Neuron (in vitro differentiated cells): ENCODE measurements around the gene GSTM3.
"Not testable (repeated sequence)": the region's sequence is repeated elsewhere in the genome, so short reads cannot be mapped to it uniquely, and the experiment has no call there.

ENCODE experiments used
- H2AFZ ChIP-seq: one replicate; pipeline ENCODE4 v1.6.1; 2013; ENCODE audit warnings: low read depth, mild to moderate bottlenecking, inconsistent platforms, low read length, moderate library complexity
- H3K27me3 ChIP-seq: one replicate; pipeline ENCODE4 v1.6.1; 2013; ENCODE audit warnings: low read length; ENCODE audit not compliant: insufficient read depth
- H3K36me3 ChIP-seq: one replicate; pipeline ENCODE4 v1.6.1; 2013; ENCODE audit warnings: low read length; ENCODE audit not compliant: insufficient read depth
- H3K4me1 ChIP-seq: one replicate; pipeline ENCODE4 v1.6.1; 2013; ENCODE audit warnings: low read length; ENCODE audit not compliant: insufficient read depth
- H3K4me3 ChIP-seq: 2 replicates; pipeline ENCODE4 v1.5.1; 2013; ENCODE audit warnings: mild to moderate bottlenecking, low read length, moderate library complexity
- H3K9me3 ChIP-seq: one replicate; pipeline ENCODE4 v1.6.1; 2013; ENCODE audit warnings: low read length

Gene GSTM3

DNA sequence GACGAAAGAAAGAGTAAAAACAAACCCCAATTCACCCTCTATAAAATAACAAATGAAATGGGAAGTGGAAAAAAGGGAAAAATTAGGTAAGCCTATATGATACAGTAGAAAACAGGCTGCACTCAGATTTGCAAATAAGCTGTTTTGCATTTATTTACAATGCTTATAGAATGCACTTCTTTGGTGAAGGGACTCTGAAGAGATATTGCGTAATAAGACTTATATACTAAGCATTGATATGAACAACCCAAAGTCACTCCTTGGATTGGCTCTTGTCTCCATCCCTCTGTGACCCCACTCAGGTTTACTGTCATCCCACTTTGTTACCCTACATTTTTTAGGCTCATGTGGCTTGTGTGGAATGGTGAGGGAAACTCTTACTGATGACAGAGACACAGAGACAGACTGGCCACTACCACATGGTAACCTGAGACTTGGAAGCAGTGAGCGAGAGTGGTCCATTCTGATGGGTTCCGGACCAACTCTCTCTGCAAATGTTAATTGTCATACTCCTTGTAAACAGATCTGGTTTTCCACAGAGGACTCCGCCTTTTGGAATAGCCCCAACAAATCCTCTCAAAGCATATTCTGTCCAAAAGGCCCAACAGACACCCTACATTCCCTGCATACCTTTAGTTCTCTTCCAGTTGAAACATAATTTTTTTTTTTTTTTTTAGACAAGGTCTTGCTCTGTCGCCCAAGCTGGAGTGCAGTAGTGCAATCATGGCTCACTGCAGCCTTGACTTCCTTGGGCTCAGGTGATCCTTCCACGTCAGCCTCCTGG lies 17.7 kb downstream of the GSTM3 start:
- H3K27me3 ChIP-seq, result peaks cover 4% of the 10 kb centered on the region
- H2AFZ ChIP-seq, result no peak overlapping the region
- no peaks in the 10 kb centered on the region for H3K9me3 ChIP-seq
- no peaks in the 10 kb centered on the region for H3K4me1 ChIP-seq
- no peak overlapping the region for H3K4me3 ChIP-seq
- no peaks in the 10 kb centered on the region for H3K36me3 ChIP-seq

DNA sequence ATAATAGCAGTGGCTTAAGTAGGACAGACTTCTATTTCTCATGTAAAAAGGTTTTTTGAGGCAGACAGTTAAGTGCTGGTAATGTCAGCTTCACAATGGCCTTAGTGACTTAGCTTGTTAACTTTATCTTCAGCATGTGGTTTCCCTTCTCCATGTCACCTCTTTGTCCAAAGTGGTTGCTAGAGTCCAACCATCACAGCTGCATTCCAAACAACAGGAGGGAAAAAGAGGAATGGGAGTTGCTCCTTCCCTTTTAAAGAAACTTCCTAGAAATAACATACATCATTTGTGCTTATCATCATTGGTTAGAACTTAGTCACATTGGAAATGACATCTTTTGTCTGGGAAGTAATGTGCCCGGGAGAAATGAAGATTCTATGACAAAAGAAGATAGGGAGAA lies 18.9 kb downstream of the GSTM3 start:
- Histone ChIP-seq H2AFZ (no peak overlapping the region), H3K27me3 (peaks cover 9% of the 10 kb centered on the region), H3K36me3 (no peaks in the 10 kb centered on the region), H3K4me1 (no peaks in the 10 kb centered on the region), H3K4me3 (no peak overlapping the region), H3K9me3 (no peaks in the 10 kb centered on the region)

DNA sequence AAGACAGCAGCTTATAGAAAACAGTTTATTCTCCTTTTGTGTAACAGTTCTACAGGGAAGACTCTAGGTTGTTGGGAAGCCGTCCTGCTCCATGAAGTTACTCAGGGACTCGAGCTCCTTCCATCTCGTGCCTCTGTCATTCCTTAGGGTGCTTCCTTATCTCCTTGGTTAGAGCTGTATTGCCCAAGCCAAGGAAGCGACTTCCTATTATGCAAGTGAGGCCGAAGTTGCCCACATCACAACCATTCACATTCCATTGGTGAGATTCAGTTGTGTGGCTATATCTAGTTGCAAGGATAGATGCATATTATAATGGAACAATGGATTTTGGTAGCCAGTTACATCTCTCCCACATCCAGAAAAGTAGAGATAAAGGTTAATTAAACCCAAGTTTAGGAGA lies 19.8 kb downstream of the GSTM3 start:
- H3K4me1 ChIP-seq, result no peaks in the 10 kb centered on the region
- no peak overlapping the region for H3K4me3 ChIP-seq
- peaks cover 9% of the 10 kb centered on the region for H3K27me3 ChIP-seq
- H3K9me3 ChIP-seq, result no peaks in the 10 kb centered on the region
- H2AFZ ChIP-seq, result no peak overlapping the region
- H3K36me3 ChIP-seq, result no peaks in the 10 kb centered on the region

DNA sequence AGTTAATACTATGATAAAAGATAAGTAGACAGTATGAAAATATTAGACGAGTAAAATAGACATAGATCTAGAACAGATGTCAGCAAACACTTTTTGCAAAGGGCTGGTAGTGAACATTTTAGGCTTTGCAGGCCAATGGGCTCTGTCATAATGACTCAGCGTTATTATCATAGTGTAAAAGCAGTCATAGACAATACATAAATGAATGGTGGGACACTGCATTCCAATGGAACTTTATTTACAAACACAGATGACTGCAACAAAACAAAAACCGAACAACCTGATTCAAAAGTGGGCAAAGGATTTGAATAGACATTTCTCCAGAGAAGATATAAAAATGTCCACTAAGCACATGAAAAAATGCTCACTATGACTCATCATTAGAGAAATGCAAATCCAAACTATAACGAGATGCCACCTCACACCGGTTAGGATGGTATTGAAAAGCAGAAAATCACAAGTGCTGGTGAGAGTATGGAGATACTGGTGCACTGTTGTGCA lies 21.5 kb downstream of the GSTM3 start:
- Histone ChIP-seq H3K4me3 (no peak overlapping the region), H3K27me3 (peaks cover 9% of the 10 kb centered on the region), H2AFZ (no peak overlapping the region), H3K4me1 (no peaks in the 10 kb centered on the region), H3K9me3 (no peaks in the 10 kb centered on the region), H3K36me3 (no peaks in the 10 kb centered on the region)

DNA sequence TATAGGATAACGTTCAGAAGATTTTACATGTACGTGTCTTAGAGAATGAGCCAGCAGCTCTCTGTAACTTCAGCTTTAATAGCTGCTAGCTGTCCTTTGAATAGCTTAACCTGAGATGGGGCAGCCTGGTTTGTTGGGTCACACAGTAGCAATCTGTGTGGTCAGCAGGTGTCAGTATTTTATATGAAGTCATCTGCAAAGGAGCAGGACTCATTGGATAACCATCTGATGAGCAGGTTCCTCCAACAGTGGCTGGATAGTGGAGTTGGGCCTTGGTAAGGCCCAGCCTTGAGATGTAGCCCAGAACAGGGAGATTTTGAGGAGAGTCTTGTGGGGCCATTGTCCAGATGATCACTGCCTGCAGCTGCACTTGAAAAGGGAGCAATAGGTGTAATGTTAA lies 22.3 kb downstream of the GSTM3 start:
- Histone ChIP-seq H3K4me1 (no peaks in the 10 kb centered on the region), H3K9me3 (no peaks in the 10 kb centered on the region), H3K27me3 (peaks cover 9% of the 10 kb centered on the region), H3K4me3 (no peak overlapping the region), H3K36me3 (no peaks in the 10 kb centered on the region), H2AFZ (no peak overlapping the region)

DNA sequence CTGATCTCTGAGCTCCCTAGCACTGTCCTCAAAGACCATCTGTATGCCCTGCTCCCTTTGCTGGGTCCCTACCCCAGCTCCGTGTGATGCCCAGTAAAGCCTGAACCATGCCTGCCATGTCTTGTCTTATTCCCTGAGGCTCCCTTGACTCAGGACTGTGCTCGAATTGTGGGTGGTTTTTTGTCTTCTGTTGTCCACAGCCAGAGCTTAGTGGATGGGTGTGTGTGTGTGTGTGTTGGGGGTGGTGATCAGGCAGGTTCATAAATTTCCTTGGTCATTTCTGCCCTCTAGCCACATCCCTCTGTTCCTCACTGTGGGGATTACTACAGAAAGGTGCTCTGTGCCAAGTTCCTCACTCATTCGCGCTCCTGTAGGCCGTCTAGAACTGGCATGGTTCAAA lies 23.1 kb downstream of the GSTM3 start:
- no peak overlapping the region for H3K4me3 ChIP-seq
- H3K4me1 ChIP-seq, result no peaks in the 10 kb centered on the region
- H3K27me3 ChIP-seq, result peaks cover 9% of the 10 kb centered on the region
- no peaks in the 10 kb centered on the region for H3K36me3 ChIP-seq
- no peaks in the 10 kb centered on the region for H3K9me3 ChIP-seq
- H2AFZ ChIP-seq, result no peak overlapping the region

DNA sequence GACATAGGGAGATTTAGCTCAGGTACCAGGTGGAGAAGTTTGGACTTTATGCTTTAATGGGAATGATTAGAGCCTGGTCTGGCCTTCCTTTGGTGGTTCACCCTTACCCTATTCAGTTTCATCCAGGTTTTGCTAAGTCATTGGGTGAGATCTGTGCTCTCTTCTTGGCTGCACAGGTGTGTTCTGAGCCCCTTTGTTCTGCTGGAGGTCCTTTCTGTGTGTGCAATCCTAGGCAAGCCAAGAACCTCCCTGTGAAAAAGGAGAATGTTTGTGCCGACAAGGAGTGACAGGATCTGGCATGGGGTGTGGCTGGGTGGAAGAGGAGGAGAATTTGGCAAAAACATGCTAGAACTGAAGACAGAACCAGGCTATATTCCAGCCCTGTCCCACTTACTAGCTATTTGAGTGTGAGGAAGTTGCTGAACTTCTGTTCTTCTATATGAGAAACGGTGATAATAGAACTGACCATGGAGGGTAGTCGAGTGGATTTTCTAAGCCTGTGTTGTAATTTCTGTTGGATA lies 24.2 kb downstream of the GSTM3 start:
- Histone ChIP-seq H2AFZ (no peak overlapping the region), H3K4me1 (no peaks in the 10 kb centered on the region), H3K36me3 (no peaks in the 10 kb centered on the region), H3K4me3 (no peak overlapping the region), H3K27me3 (peaks cover 9% of the 10 kb centered on the region), H3K9me3 (no peaks in the 10 kb centered on the region)

DNA sequence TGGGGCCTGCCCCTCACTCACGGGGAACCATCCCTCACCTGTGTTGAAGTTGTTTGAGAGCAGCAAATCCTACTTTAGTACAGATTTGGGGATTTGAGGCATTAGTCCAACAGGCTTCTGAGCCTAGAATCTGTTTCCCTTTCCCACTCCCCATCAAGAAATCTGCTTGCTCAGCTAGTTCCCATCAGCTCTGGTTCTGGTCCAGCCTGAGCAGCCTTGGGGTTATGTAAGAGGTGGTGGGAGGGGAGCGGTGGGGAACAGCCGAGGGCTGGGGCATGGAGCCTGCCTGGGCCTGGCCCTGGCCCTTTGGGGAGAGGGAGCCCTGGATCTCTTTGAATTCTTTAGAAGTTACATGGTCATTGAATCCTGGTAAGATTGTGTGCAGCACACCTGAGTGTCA lies 24.7 kb downstream of the GSTM3 start:
- H3K27me3 ChIP-seq, result peaks cover 9% of the 10 kb centered on the region
- no peak overlapping the region for H2AFZ ChIP-seq
- H3K36me3 ChIP-seq, result no peaks in the 10 kb centered on the region
- H3K4me3 ChIP-seq, result no peak overlapping the region
- H3K9me3 ChIP-seq, result no peaks in the 10 kb centered on the region
- no peaks in the 10 kb centered on the region for H3K4me1 ChIP-seq

DNA sequence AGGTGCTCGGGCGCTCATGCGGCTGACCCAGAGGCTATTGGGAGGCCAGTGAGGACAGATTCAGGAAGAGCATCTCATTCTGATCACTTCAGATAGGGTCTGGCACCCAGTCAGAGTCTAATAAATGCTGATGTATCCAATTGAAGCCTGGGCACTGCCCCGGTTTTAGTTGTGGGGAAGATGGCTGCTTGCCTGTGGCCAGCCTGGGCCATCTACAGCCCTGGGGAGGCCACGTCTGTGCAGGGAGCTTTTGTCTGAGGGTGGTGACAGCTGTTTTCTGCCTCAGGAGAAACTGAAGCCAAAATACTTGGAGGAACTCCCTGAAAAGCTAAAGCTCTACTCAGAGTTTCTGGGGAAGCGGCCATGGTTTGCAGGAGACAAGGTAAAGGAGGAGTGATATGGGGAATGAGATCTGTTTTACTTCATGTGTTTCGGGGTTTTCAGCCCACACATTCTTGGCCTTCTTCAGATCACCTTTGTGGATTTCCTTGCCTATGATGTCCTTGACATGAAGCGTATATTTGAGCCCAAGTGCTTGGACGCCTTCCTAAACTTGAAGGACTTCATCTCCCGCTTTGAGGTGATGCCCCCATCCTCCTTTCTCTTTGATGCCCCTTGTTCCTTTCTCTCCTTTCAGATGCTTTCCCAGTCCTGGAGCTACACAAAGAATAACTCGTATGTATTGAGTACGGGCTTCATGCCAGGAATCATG lies 26.0 kb downstream of the GSTM3 start:
- Histone ChIP-seq H3K4me3 (no peak overlapping the region), H3K4me1 (no peaks in the 10 kb centered on the region), H2AFZ (no peak overlapping the region), H3K9me3 (no peaks in the 10 kb centered on the region), H3K36me3 (no peaks in the 10 kb centered on the region), H3K27me3 (peaks cover 9% of the 10 kb centered on the region)

DNA sequence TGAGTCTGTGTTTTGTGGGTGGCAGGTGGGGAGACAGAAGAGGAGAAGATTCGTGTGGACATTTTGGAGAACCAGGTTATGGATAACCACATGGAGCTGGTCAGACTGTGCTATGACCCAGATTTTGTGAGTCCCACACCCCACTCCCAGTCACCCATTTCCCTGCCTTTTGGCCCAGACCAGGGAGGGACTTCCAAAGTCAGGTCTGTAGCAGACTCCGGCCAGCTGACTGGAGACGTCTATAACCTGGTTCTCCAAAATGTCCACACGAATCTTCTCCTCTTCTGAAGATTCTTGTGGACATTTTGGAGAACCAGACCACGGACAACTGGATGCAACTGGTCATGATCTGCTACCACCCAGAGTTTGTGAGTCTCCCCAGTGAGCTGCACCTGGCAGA lies 27.2 kb downstream of the GSTM3 start:
- Histone ChIP-seq H3K36me3 (no peaks in the 10 kb centered on the region), H3K27me3 (peaks cover 9% of the 10 kb centered on the region), H3K9me3 (no peaks in the 10 kb centered on the region), H2AFZ (no peak overlapping the region), H3K4me1 (no peaks in the 10 kb centered on the region), H3K4me3 (no peak overlapping the region)

DNA sequence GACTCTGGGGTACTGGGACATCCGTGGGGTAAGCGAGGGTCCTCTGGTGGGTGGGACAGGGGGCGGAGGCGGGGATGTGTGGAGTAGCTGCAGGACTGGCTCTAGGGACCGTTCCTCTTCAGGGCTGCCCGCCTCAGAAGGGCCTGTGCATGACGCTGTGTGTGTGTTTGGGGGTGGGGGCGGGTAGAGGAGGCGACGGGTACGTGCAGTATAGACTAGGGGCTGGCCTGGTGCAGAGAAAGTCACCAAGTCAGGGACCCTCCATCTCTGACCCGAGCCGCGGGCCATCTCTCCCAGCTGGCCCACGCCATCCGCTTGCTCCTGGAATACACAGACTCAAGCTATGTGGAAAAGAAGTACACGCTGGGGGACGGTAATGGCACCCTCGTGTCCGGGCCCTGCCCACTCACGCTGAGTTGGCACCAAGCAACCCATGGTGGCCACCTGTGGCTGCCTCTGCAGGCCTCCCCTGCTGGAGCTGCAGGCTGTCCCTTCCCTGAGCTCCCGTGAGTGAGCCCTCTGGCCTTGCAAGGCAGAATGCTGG lies 28.4 kb downstream of the GSTM3 start:
- no peaks in the 10 kb centered on the region for H3K36me3 ChIP-seq
- no peaks in the 10 kb centered on the region for H3K9me3 ChIP-seq
- no peak overlapping the region for H2AFZ ChIP-seq
- H3K27me3 ChIP-seq, result peaks cover 5% of the 10 kb centered on the region
- no peaks in the 10 kb centered on the region for H3K4me1 ChIP-seq
- H3K4me3 ChIP-seq, result no peak overlapping the region

DNA sequence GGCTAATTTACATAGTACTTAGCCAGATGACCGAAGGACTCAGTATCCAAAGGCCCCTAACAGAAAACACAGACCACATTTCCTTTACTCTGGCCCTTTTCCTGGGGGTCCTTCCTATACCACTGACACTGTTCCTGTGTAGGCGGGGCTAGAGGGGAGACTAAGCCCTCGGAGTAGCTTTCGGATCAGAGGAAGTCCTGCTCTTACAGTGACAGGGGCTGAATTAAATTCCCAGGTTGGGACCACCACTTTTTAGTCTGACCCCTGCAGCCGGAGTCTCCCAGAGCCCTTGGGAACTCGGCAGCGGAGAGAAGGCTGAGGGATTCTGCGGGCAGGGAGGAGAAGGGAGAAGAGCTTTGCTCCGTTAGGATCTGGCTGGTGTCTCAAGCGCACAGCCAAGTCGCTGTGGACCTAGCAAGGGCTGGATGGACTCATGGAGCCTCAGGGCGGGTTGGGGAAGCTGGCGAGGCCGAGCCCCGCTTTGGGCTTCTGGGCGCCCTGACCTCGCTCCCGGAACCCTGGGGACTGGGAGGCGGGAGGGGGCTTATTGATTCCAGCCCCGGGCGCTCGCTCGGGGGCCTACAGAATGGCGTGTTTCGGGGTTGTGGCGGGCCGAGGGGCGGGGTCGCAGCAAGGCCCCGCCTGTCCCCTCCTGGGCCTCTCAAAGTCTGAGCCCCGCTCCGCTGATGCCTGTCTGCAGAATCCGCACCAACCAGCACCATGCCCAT lies 29.1 kb downstream of the GSTM3 start, which contains the start of gene GSTM5:
TSS of gene GSTM5 (plus strand) at position 659 of the 728 bp plus-strand sequence. CDS start at position 721, 62 bp downstream.
- H3K4me1 ChIP-seq, H3K4me3 ChIP-seq, H3K9me3 ChIP-seq, H3K36me3 ChIP-seq, H2AFZ ChIP-seq, H3K27me3 ChIP-seq: not testable (repeated sequence)

DNA sequence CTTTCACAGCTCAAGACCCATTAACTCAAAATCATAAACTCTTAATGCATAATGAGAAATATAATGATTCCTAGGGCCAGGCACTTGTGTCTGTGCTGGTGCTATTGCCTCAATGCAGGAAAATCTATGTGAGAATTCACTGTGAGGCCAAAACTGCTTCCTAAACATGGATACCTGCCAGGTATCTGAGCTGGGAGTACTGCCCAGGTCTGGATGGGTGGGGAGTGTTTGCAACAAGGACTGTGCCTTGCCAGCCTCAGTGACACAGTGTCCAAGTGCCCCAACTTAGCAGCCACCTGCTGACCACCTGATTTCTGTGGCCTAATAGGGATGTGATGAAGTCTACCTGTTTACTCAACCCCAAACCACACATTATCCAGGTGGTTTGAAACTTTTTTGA lies 31.0 kb downstream of the GSTM3 start:
- H2AFZ ChIP-seq, H3K4me1 ChIP-seq, H3K36me3 ChIP-seq, H3K27me3 ChIP-seq, H3K4me3 ChIP-seq, H3K9me3 ChIP-seq: not testable (repeated sequence)
